Measurements from ENCODE around the gene PTPRT. TPM values are rescaled to one million over a fixed set of nuclear protein-coding genes. Genes with fewer than 3 reads are reported as not detected.

PTPRT gene
- total RNA-seq, 6 experiments from 2014 or later = not detected

GRCh38 chr20:42441196-42441863 is 748.4 kb downstream of the PTPRT start:
- Mint-ChIP-seq H3K36me3 (ENCODE audit: low read depth) (peaks cover 9% of the 10 kb centered on the region), H3K4me1 (ENCODE audit: low read depth) (no peaks in the 10 kb centered on the region), H3K27me3 (ENCODE audit: insufficient read depth) (peaks cover 2% of the 10 kb centered on the region), H3K27ac (no peak overlapping the region), H3K9me3 (peaks cover 72% of the 10 kb centered on the region), H3K4me3 (no peak overlapping the region)
- no peak for TF ChIP-seq CTCF (IDR thresholded peaks at IDR 0.05)
- no peak for DNase-seq

GRCh38 chr20:42435230-42435629 is 754.5 kb downstream of the PTPRT start:
- H3K27me3 Mint-ChIP-seq (ENCODE audit: insufficient read depth) = no peaks in the 10 kb centered on the region

GRCh38 chr20:42432496-42433334 is 757.0 kb downstream of the PTPRT start:
- Mint-ChIP-seq H3K27ac (no peak overlapping the region), H3K4me1 (ENCODE audit: low read depth) (no peaks in the 10 kb centered on the region), H3K4me3 (no peak overlapping the region), H3K27me3 (ENCODE audit: insufficient read depth) (no peaks in the 10 kb centered on the region), H3K36me3 (ENCODE audit: low read depth) (peaks cover 6% of the 10 kb centered on the region; the same call in 1 of the 2 replicates), H3K9me3 (peaks cover 63% of the 10 kb centered on the region)
- TF ChIP-seq CTCF (IDR thresholded peaks at IDR 0.05) = no peak
- no peak for DNase-seq

More at GRCh38 chr20:42435230-42435629, 754.5 kb downstream of the PTPRT start:
- Mint-ChIP-seq H3K9me3 (peaks cover 56% of the 10 kb centered on the region), H3K36me3 (ENCODE audit: low read depth) (0 out of 2 replicates have a peak, but pooled peaks cover 5% of the 10 kb centered on the region), H3K4me3 (no peak overlapping the region), H3K4me1 (ENCODE audit: low read depth) (no peaks in the 10 kb centered on the region), H3K27ac (no peak overlapping the region)
- no peak for TF ChIP-seq CTCF (IDR thresholded peaks at IDR 0.05)
- DNase-seq = no peak

GRCh38 chr20:42430598-42430997 is 759.1 kb downstream of the PTPRT start:
- no peaks in the 10 kb centered on the region for H3K27me3 Mint-ChIP-seq (ENCODE audit: insufficient read depth)
- peaks cover 75% of the 10 kb centered on the region for H3K9me3 Mint-ChIP-seq

More at GRCh38 chr20:42430598-42430997, 759.1 kb downstream of the PTPRT start:
- no peak for TF ChIP-seq CTCF (IDR thresholded peaks at IDR 0.05)
- Mint-ChIP-seq H3K27ac (no peak overlapping the region), H3K4me3 (no peak overlapping the region), H3K36me3 (ENCODE audit: low read depth) (peaks cover 9% of the 10 kb centered on the region; the same call in 1 of the 2 replicates), H3K4me1 (ENCODE audit: low read depth) (no peaks in the 10 kb centered on the region)
- no peak for DNase-seq
